Uterus (tissue), 4 donors: ENCODE results near the gene DAPK2. TPM values are rescaled to one million over a fixed set of nuclear protein-coding genes. Genes with fewer than 3 reads are reported as not detected.

Source experiments
- DNase-seq, 2 donors: peaks; one replicate each; pipeline ENCODE4 v3.0.0-alpha.2; 2019 to 2020
- H3K27ac ChIP-seq, 2 donors: fragments of 200-600 bp; sonication (generic); 1 replicate in 1 of 2; 2 replicates in 1 of 2; pipeline ENCODE4 v1.5.1; 2016 to 2018
- H3K27me3 ChIP-seq, 2 donors: fragments of 200-600 bp; sonication (generic); one replicate each; pipeline ENCODE4 v1.5.1; 2018 to 2019; ENCODE audit warnings: control low read depth in 1 of 2
- H3K36me3 ChIP-seq, 2 donors: fragments of 200-600 bp; sonication (generic); one replicate each; pipeline ENCODE4 v1.5.1; 2019; ENCODE audit warnings: control low read depth in 1 of 2
- H3K4me1 ChIP-seq, 2 donors: fragments of 200-600 bp; sonication (generic); one replicate each; pipeline ENCODE4 v1.5.1; 2018 to 2019; ENCODE audit warnings: control low read depth in 1 of 2
- H3K4me3 ChIP-seq, 2 donors: fragments of 200-600 bp; sonication (generic); 1 replicate in 1 of 2; 2 replicates in 1 of 2; pipeline ENCODE4 v1.5.1; 2018 to 2019; ENCODE audit warnings: mild to moderate bottlenecking in 1 of 2
- H3K9me3 ChIP-seq, 2 donors: fragments of 200-600 bp; sonication (generic); one replicate each; pipeline ENCODE4 v1.5.1; 2019; ENCODE audit warnings: control low read depth in 1 of 2
- POLR2A ChIP-seq, 2 donors: fragments of 450-650 bp; IDR thresholded peaks; one replicate each; pipeline ENCODE4 v1.6.1; 2016; ENCODE audit warnings: antibody characterized with exemption in 2 of 2, mild to moderate bottlenecking in 1 of 2, moderate library complexity in 1 of 2
- intact Hi-C: fragments of 100-400 bp; cut with DNase I; formaldehyde crosslinking; loops from one replicate; pipeline ENCODE4 v1.15.1; 2023; ENCODE audit warnings: low total_unique reads
- total RNA-seq, 4 donors: library from RNA; depleted of rRNA in 3 of 4; stranded (reverse); fragments of >200 nt in 3 of 4; gene quantifications; one replicate each; pipeline versions ENCODE4 v1.1.0 to v1.2.4, GENCODE V29; 2014 to 2023
- TF ChIP-seq, protein P1 (sequence below), 4 experiments: fragments of 200-600 bp in 2 of 4; fragments of 450-650 bp in 2 of 4; sonication (generic) in 2 of 4; IDR thresholded peaks; one replicate each; pipeline ENCODE4 v1.5.1; 2016 to 2019; ENCODE audit warnings: antibody characterized with exemption in 4 of 4, mild to moderate bottlenecking in 2 of 4, moderate library complexity in 1 of 4
- donor health status: DM: yes; HTN: yes; CAD: no.

Gene DAPK2
- total RNA-seq, 4 donors from 2014 or later, result 0.88 to 5.3 (median 1.4) TPM

DNA sequence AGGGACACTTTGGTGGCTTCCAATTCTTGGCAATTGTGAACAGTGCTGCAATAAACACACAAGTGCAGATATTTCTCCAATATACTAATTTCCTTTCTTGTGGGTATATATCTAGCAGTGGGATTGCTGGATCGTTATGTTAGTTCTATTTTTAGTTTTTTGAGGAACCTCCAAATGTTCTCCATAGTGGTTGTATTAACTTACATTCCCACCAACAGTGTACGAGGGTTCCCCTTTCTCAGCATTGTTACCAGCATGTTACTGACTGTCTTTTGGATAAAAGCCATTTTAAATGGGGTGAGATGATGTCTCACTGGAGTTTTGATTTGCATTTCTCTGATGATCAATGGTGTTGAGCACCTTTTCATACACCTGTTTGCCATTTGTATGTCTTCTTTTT lies 92.8 kb downstream of the DAPK2 start:
- H3K4me1 ChIP-seq, result no peaks in the 10 kb centered on the region
- intact Hi-C loops, result no loop called here
- no peaks in the 10 kb centered on the region for H3K9me3 ChIP-seq
- TF ChIP-seq POLR2A (IDR thresholded peaks at IDR 0.05), result no peak
- TF ChIP-seq, protein P1, sequence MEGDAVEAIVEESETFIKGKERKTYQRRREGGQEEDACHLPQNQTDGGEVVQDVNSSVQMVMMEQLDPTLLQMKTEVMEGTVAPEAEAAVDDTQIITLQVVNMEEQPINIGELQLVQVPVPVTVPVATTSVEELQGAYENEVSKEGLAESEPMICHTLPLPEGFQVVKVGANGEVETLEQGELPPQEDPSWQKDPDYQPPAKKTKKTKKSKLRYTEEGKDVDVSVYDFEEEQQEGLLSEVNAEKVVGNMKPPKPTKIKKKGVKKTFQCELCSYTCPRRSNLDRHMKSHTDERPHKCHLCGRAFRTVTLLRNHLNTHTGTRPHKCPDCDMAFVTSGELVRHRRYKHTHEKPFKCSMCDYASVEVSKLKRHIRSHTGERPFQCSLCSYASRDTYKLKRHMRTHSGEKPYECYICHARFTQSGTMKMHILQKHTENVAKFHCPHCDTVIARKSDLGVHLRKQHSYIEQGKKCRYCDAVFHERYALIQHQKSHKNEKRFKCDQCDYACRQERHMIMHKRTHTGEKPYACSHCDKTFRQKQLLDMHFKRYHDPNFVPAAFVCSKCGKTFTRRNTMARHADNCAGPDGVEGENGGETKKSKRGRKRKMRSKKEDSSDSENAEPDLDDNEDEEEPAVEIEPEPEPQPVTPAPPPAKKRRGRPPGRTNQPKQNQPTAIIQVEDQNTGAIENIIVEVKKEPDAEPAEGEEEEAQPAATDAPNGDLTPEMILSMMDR (IDR thresholded peaks at IDR 0.05), result no peak
- no peak overlapping the region for H3K4me3 ChIP-seq
- H3K27me3 ChIP-seq, result no peaks in the 10 kb centered on the region
- no peak for DNase-seq
- H3K36me3 ChIP-seq, result no peaks in the 10 kb centered on the region
- H3K27ac ChIP-seq, result no peak overlapping the region

DNA sequence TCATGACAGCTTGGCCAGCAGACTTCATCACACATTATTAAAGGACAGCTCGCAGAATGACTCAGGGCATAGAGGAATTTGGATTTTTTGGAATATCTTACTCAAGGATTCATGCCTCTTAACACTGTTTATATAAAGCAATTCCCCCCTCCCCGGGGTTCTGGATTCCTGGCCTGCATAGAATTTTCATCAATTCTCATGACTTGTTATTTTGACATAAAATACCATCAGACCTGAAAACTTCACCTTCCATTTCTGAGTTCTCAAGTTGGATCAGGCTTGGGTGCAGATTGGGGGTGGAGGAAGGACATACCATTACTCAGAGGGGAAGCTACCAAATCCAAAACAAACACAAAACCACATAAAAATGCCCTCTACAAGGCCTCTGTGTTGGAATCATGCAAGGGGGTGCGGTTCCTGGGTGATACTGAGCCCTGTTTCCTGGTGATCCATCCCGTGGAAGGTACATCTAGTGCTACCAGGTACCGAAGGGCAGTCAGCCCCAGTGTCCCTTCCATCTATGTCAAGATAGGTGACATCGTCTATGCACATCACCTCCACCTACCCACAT lies 95.3 kb downstream of the DAPK2 start:
- TF ChIP-seq, protein P1 (IDR thresholded peaks at IDR 0.05), result no peak
- TF ChIP-seq POLR2A (IDR thresholded peaks at IDR 0.05), result no peak
- no peak overlapping the region for H3K27ac ChIP-seq
- no peaks in the 10 kb centered on the region for H3K4me1 ChIP-seq
- H3K36me3 ChIP-seq, result no peaks in the 10 kb centered on the region
- H3K4me3 ChIP-seq, result no peak overlapping the region
- no peaks in the 10 kb centered on the region for H3K27me3 ChIP-seq
- intact Hi-C loops, result no loop called here
- H3K9me3 ChIP-seq, result no peaks in the 10 kb centered on the region
- no peak for DNase-seq

DNA sequence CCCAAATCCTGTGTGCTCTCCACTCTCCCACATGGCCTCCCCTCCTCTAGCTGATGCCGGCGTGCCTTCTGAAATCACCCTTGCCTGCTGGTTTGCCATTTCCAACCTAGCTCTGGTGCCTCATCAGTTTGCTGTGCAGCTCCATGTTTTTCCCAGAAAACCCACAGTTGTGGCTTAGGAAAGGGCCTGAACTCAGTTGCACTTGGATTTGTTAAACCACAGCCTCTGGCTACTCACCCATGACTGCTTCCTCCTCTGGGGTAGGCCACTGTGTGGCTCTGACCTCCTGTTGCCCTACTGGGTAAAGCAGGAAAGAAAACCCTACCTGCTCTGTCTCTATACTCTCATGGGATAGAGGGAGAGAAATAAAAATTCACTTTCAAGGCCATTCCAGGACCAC lies 97.3 kb downstream of the DAPK2 start:
- Histone ChIP-seq H3K4me1 (no peaks in the 10 kb centered on the region), H3K4me3 (no peak overlapping the region), H3K27ac (no peak overlapping the region), H3K36me3 (no peaks in the 10 kb centered on the region), H3K27me3 (no peaks in the 10 kb centered on the region), H3K9me3 (no peaks in the 10 kb centered on the region)
- TF ChIP-seq, protein P1 (IDR thresholded peaks at IDR 0.05), result no peak
- no peak for DNase-seq
- intact Hi-C loops, result no loop called here

DNA sequence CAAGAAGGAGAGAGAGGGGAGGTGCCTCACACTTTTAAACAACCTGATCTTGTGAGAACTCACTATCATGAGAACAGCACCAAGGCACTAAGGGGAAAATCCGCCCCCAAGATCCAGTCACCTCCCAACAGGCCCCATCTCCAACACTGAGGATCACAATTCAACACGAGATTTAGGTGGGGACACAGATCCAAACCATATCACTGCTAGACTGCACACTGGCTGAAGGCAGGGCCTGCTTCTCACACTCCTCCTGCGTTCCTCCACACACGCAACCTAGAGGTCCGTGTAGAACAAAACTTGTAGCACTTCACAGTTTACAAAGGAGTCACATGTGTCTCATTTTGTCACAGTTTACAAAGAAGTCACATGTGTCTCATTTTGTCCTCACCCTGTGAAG lies 97.8 kb downstream of the DAPK2 start:
- Histone ChIP-seq H3K36me3 (no peaks in the 10 kb centered on the region), H3K27ac (no peak overlapping the region), H3K9me3 (no peaks in the 10 kb centered on the region), H3K4me1 (no peaks in the 10 kb centered on the region), H3K4me3 (no peak overlapping the region), H3K27me3 (no peaks in the 10 kb centered on the region)
- TF ChIP-seq, protein P1 (IDR thresholded peaks at IDR 0.05), result no peak
- no peak for TF ChIP-seq POLR2A (IDR thresholded peaks at IDR 0.05)
- intact Hi-C loops, result no loop called here
- DNase-seq, result no peak

DNA sequence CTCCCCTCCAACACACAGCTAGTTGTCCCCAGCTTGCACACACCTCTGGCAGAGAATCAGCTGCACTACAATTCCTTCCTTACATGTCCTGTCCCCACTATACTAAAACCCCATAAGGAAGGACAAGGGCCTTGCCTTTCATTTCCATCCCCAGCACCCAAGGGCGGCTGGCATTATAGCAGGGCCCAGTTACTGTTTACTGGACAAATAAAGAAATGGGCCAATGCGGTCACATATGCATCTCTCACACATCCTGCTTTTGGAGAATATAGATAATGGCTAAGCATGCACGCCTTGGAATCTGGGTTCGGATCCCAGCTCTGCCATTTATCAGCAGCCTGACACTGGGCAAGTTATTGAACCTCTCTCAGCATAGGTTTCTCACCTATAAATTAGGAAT lies 99.1 kb downstream of the DAPK2 start:
- H3K27ac ChIP-seq, result no peak overlapping the region
- no peak for TF ChIP-seq POLR2A (IDR thresholded peaks at IDR 0.05)
- TF ChIP-seq, protein P1 (IDR thresholded peaks at IDR 0.05), result no peak
- H3K36me3 ChIP-seq, result no peaks in the 10 kb centered on the region
- H3K27me3 ChIP-seq, result no peaks in the 10 kb centered on the region
- DNase-seq, result no peak
- H3K9me3 ChIP-seq, result no peaks in the 10 kb centered on the region
- intact Hi-C loops, result no loop called here
- H3K4me1 ChIP-seq, result no peaks in the 10 kb centered on the region
- no peak overlapping the region for H3K4me3 ChIP-seq
